OCI-LY7 (cell line): ENCODE data around the gene SATB1. TPM values are rescaled to one million over a fixed set of nuclear protein-coding genes. Genes with fewer than 3 reads are reported as not detected.

Experiments used
- BruUV-seq: library from RNA; stranded (reverse); fragments of 400-500 nt; replicated peaks from 2 replicates; lab custom pipeline; 2021; lab: Mats Ljungman, UMichigan
- CTCF ChIA-PET: fragments of 300-600 bp; sonication (Branson Sonifier 250); formaldehyde crosslinking; loops from one replicate; lab custom pipeline; 2022; ENCODE audit warnings: antibody characterized with exemption; ENCODE audit not compliant: unreplicated experiment; lab: Charles Lee
- POLR2A ChIA-PET: fragments of 300-600 bp; sonication (Branson Sonifier 250); formaldehyde crosslinking; loops from one replicate; lab custom pipeline; 2022; ENCODE audit warnings: antibody characterized with exemption; lab: Charles Lee
- DNase-seq: peaks from one replicate; pipeline ENCODE4 v3.0.0-alpha.2; 2015; ENCODE audit warnings: low spot score
- H2AFZ ChIP-seq: fragments of 200-600 bp; sonication (generic), shearing (Covaris generic); 2 replicates; pipeline ENCODE4 v1.6.1; 2014; ENCODE audit warnings: mild to moderate bottlenecking, antibody characterized with exemption, low read length, moderate library complexity
- H3K27ac ChIP-seq: fragments of 200-600 bp; sonication (generic); 2 replicates; pipeline ENCODE4 v1.5.1; 2014; ENCODE audit warnings: mixed run types, low read depth, mild to moderate bottlenecking, moderate library complexity, low read length, inconsistent platforms; ENCODE audit not compliant: poor library complexity, severe bottlenecking
- H3K36me3 ChIP-seq: fragments of 200-600 bp; sonication (generic); 2 replicates; pipeline ENCODE4 v1.6.1; 2014; ENCODE audit warnings: mild to moderate bottlenecking, antibody characterized with exemption, low read length, moderate library complexity, mixed read lengths; ENCODE audit not compliant: insufficient read depth
- H3K4me1 ChIP-seq: fragments of 200-600 bp; sonication (generic); 2 replicates; pipeline ENCODE4 v1.5.1; 2014; ENCODE audit warnings: mild to moderate bottlenecking, low read length; ENCODE audit not compliant: insufficient read depth, poor library complexity, severe bottlenecking
- H3K4me2 ChIP-seq: fragments of 200-600 bp; sonication (generic); 2 replicates; pipeline ENCODE4 v1.6.1; 2014; ENCODE audit warnings: mild to moderate bottlenecking, low read length
- H3K4me3 ChIP-seq: fragments of 200-600 bp; sonication (generic); 2 replicates; pipeline ENCODE4 v1.5.1; 2014; ENCODE audit warnings: mild to moderate bottlenecking, low read depth, low read length; ENCODE audit not compliant: poor library complexity, severe bottlenecking
- H3K79me2 ChIP-seq: fragments of 200-600 bp; sonication (generic); 2 replicates; pipeline ENCODE4 v1.6.1; 2016; ENCODE audit warnings: low read depth, mild to moderate bottlenecking, low read length, moderate library complexity, mixed read lengths; ENCODE audit not compliant: insufficient read depth
- H3K9me2 ChIP-seq: fragments of 200-600 bp; sonication (generic); 2 replicates; pipeline ENCODE4 v1.6.1; 2016; ENCODE audit warnings: mild to moderate bottlenecking, low read length, mixed read lengths; ENCODE audit not compliant: insufficient read depth
- H3K9me3 ChIP-seq: fragments of 200-600 bp; sonication (generic); 2 replicates; pipeline ENCODE4 v1.6.1; 2014; ENCODE audit warnings: mild to moderate bottlenecking, mixed run types, low read length, mixed read lengths
- H4K20me1 ChIP-seq: fragments of 200-600 bp; sonication (generic); 2 replicates; pipeline ENCODE4 v1.6.1; 2014; ENCODE audit warnings: mild to moderate bottlenecking, antibody characterized with exemption, low read length, moderate library complexity, mixed read lengths; ENCODE audit not compliant: insufficient read depth
- CTCF ChIP-seq: fragments of 200-600 bp; sonication (generic); conservative IDR thresholded peaks from 2 replicates; pipeline ENCODE4 v1.5.1; 2014; ENCODE audit warnings: mild to moderate bottlenecking, antibody characterized with exemption, low read length, moderate library complexity, mixed read lengths
- EZH2phosphoT487 ChIP-seq: fragments of 200-600 bp; sonication (generic); IDR thresholded peaks from 2 replicates; pipeline ENCODE4 v1.6.1; 2018; ENCODE audit warnings: low read depth, borderline replicate concordance, mild to moderate bottlenecking, mixed run types, antibody characterized with exemption, low read length, moderate library complexity, mixed read lengths
- intact Hi-C: fragments of 100-400 bp; cut with micrococcal nuclease; formaldehyde crosslinking; loops from one replicate; pipeline ENCODE4 v1.10.0; 2022; ENCODE audit not compliant: unreplicated experiment
- total RNA-seq, 2 experiments: library from RNA; depleted of rRNA in 1 of 2; stranded (reverse); fragments of >200 nt in 1 of 2; shearing (Covaris generic) in 1 of 2; gene quantifications; 2 replicates each; pipeline ENCODE4 v1.2.3, GENCODE V29; 2014 to 2022

Gene SATB1
- total RNA-seq, 2 experiments from 2014 or later, result 2.5 to 5.6 TPM

DNA sequence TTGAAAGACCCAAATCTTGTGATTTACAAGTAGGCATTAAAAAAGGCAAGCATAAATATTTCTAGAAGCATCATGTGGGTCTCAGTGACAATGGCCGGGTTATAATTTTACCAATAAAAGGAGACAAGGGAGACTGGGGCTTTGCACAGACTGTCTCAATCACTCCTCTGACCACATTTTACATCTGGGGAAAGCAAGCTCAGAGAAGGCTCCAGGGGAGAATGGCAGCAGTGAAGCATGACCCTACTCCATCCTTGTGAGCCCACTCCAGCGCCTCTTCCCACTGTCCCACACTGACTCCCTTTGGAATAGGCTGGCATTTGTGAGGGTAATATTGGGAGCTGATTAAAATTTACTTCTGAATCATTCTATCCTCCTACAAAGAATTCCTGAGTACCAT is 61.8 kb downstream of the SATB1 start:
- TF ChIP-seq EZH2phosphoT487, result no peak
- no peak for TF ChIP-seq CTCF
- no peaks in the 10 kb centered on the region for H3K36me3 ChIP-seq
- no peaks in the 10 kb centered on the region; the same call in 1 of the 2 replicates for H3K9me2 ChIP-seq
- no peak overlapping the region for H2AFZ ChIP-seq
- ChIA-PET CTCF (no interaction called here), POLR2A (interaction anchor here (0.7 kb wide), 1 partner anchor 33 kb away, joined by 3 read pairs; no protein-coding TSS in a partner anchor)
- H3K4me1 ChIP-seq, result no peaks in the 10 kb centered on the region
- BruUV-seq, result no TSS peak
- intact Hi-C loops, result no loop called here
- no peaks in the 10 kb centered on the region for H4K20me1 ChIP-seq
- DNase-seq, result no peak
- H3K79me2 ChIP-seq, result no peaks in the 10 kb centered on the region
- no peak overlapping the region for H3K4me2 ChIP-seq
- H3K4me3 ChIP-seq, result no peak overlapping the region
- H3K9me3 ChIP-seq, result no peaks in the 10 kb centered on the region
- no peak overlapping the region for H3K27ac ChIP-seq

GRCh38 chr3:18357747-18358146 is 67.4 kb downstream of the SATB1 start:
- no peak for DNase-seq
- ChIA-PET CTCF (no interaction called here), POLR2A (interaction anchor here (0.6 to 1.2 kb wide), 5 partner anchors 8 to 1599 kb away, joined by 3 to 7 read pairs (median 4); no protein-coding TSS in a partner anchor)
- H3K9me3 ChIP-seq, result no peaks in the 10 kb centered on the region
- BruUV-seq, result no TSS peak
- TF ChIP-seq EZH2phosphoT487, result no peak
- no peak for TF ChIP-seq CTCF
- H3K4me2 ChIP-seq, result no peak overlapping the region
- H3K9me2 ChIP-seq, result no peaks in the 10 kb centered on the region; the same call in 1 of the 2 replicates
- no peaks in the 10 kb centered on the region for H4K20me1 ChIP-seq
- H2AFZ ChIP-seq, result no peak overlapping the region
- no peak overlapping the region for H3K27ac ChIP-seq
- no peak overlapping the region for H3K4me3 ChIP-seq
- no peaks in the 10 kb centered on the region for H3K36me3 ChIP-seq
- H3K79me2 ChIP-seq, result no peaks in the 10 kb centered on the region
- intact Hi-C loops, result no loop called here
- H3K4me1 ChIP-seq, result no peaks in the 10 kb centered on the region

GRCh38 chr3:18355832-18356231 is 69.3 kb downstream of the SATB1 start:
- Histone ChIP-seq H3K27ac (no peak overlapping the region), H3K4me1 (no peaks in the 10 kb centered on the region), H3K36me3 (no peaks in the 10 kb centered on the region), H2AFZ (peak overlapping the region; percentile 40; the same call in 1 of the 2 replicates), H3K79me2 (no peaks in the 10 kb centered on the region), H3K9me3 (no peaks in the 10 kb centered on the region), H4K20me1 (no peaks in the 10 kb centered on the region), H3K4me2 (no peak overlapping the region), H3K9me2 (no peaks in the 10 kb centered on the region; the same call in 1 of the 2 replicates), H3K4me3 (no peak overlapping the region)
- intact Hi-C loops, result no loop called here
- no peak for TF ChIP-seq EZH2phosphoT487
- TF ChIP-seq CTCF, result no peak
- ChIA-PET CTCF (no interaction called here), POLR2A (interaction anchor here (0.6 kb wide), 1 partner anchor 322 kb away, joined by 3 read pairs; no protein-coding TSS in a partner anchor)
- no TSS peak for BruUV-seq
- DNase-seq, result no peak
